Measurements from ENCODE around the gene TBX3.
"Not testable (repeated sequence)": the region's sequence is repeated elsewhere in the genome, so short reads cannot be mapped to it uniquely, and the experiment has no call there.

The TBX3 gene

GRCh38 chr12:114684098-114684869 lies at the start of gene TBX3:
Gene TBX3, minus strand, starts transcription at chr12:114684175. Its CDS starts 975 bp downstream, at chr12:114683200.
- DNase-seq, result peak; percentile 97

- DNase-seq, result no peak
Measured at GRCh38 chr12:114732426-114733030, 48.6 kb upstream of the TBX3 start.

GRCh38 chr12:114729731-114730130 lies 45.8 kb upstream of the TBX3 start:
- no peak for DNase-seq

GRCh38 chr12:114726092-114726710 lies 42.2 kb upstream of the TBX3 start:
- DNase-seq, result no peak

GRCh38 chr12:114722176-114722575 lies 38.2 kb upstream of the TBX3 start:
- not testable (repeated sequence) for DNase-seq

GRCh38 chr12:114721266-114721665 lies 37.3 kb upstream of the TBX3 start:
- no peak for DNase-seq

GRCh38 chr12:114713466-114714215 lies 29.7 kb upstream of the TBX3 start:
- no peak for DNase-seq

GRCh38 chr12:114711689-114712152 lies 27.7 kb upstream of the TBX3 start:
- DNase-seq, result no peak

GRCh38 chr12:114710151-114710550 lies 26.2 kb upstream of the TBX3 start:
- no peak for DNase-seq

GRCh38 chr12:114709112-114709511 lies 25.1 kb upstream of the TBX3 start:
- DNase-seq, result no peak

- not testable (repeated sequence) for DNase-seq
Measured at GRCh38 chr12:114708598-114708997, 24.6 kb upstream of the TBX3 start.

- no peak for DNase-seq
Measured at GRCh38 chr12:114704096-114704495, 20.1 kb upstream of the TBX3 start.

- no peak for DNase-seq
Measured at GRCh38 chr12:114703060-114703493, 19.1 kb upstream of the TBX3 start.

- DNase-seq, result no peak
Measured at GRCh38 chr12:114702462-114702861, 18.5 kb upstream of the TBX3 start.

- DNase-seq, result no peak
Measured at GRCh38 chr12:114701553-114701952, 17.6 kb upstream of the TBX3 start.

GRCh38 chr12:114701104-114701414 lies 17.1 kb upstream of the TBX3 start:
- no peak for DNase-seq

- no peak for DNase-seq
Measured at GRCh38 chr12:114700392-114701103, 16.6 kb upstream of the TBX3 start.

GRCh38 chr12:114698566-114699163 lies 14.7 kb upstream of the TBX3 start:
- DNase-seq, result no peak

- DNase-seq, result peak; percentile 65
Measured at GRCh38 chr12:114697741-114698565, 14.0 kb upstream of the TBX3 start.

GRCh38 chr12:114697243-114697716 lies 13.3 kb upstream of the TBX3 start:
- no peak for DNase-seq

Measured in right hindlimb (tissue), 1 donor.